ACC112 (cell line): ENCODE measurements around the gene ZCCHC8.

Experiments used
- H2AFZ ChIP-seq: fragments of 200-600 bp; sonication (generic); one replicate; pipeline ENCODE4 v1.6.0; 2017; ENCODE audit warnings: antibody characterized with exemption, low read length; ENCODE audit not compliant: unreplicated experiment
- H3K27ac ChIP-seq: fragments of 200-600 bp; sonication (generic); 2 replicates; pipeline ENCODE4 v1.5.1; 2014; ENCODE audit warnings: low read depth, mild to moderate bottlenecking, antibody characterized with exemption, low read length, moderate library complexity
- H3K27me3 ChIP-seq: fragments of 200-600 bp; sonication (generic); 2 replicates; pipeline ENCODE4 v1.6.1; 2014; ENCODE audit warnings: mild to moderate bottlenecking, antibody characterized with exemption, low read length, moderate library complexity, mixed read lengths; ENCODE audit not compliant: insufficient read depth
- H3K36me3 ChIP-seq: fragments of 200-600 bp; sonication (generic); 2 replicates; pipeline ENCODE4 v1.6.1; 2016; ENCODE audit warnings: mild to moderate bottlenecking, antibody characterized with exemption, low read length, moderate library complexity, mixed read lengths; ENCODE audit not compliant: insufficient read depth
- H3K4me1 ChIP-seq: fragments of 200-600 bp; sonication (generic); one replicate; pipeline ENCODE4 v1.6.1; 2016; ENCODE audit warnings: low read length, mixed read lengths; ENCODE audit not compliant: insufficient read depth, unreplicated experiment, control insufficient read depth
- H3K4me3 ChIP-seq: fragments of 200-600 bp; sonication (generic); 2 replicates; pipeline ENCODE4 v1.5.1; 2014; ENCODE audit warnings: mild to moderate bottlenecking, low read depth, low read length
- H3K79me2 ChIP-seq: fragments of 200-600 bp; sonication (generic); one replicate; pipeline ENCODE4 v1.6.0; 2016; ENCODE audit warnings: low read length; ENCODE audit not compliant: control insufficient read depth, unreplicated experiment, insufficient read depth

ZCCHC8 gene

GRCh38 chr12:122500685-122501488 is at the start of gene ZCCHC8:
ZCCHC8 (minus strand) TSS chr12:122500932; CDS start chr12:122500840, 92 bp downstream.
- peaks cover 24% of the 10 kb centered on the region for H3K36me3 ChIP-seq
- peak within 1 kb of the TSS; percentile 91 for H2AFZ ChIP-seq
- peak within 1 kb of the TSS; percentile 100 for H3K4me3 ChIP-seq
- peaks cover 12% of the 10 kb centered on the region for H3K4me1 ChIP-seq
- H3K27me3 ChIP-seq: no peaks in the 10 kb centered on the region
- H3K79me2 ChIP-seq: peaks cover 39% of the 10 kb centered on the region
- H3K27ac ChIP-seq: peak within 1 kb of the TSS; percentile 98

GRCh38 chr12:122547330-122547729 is 46.6 kb upstream of the ZCCHC8 start:
- Histone ChIP-seq H3K27ac (no peak overlapping the region), H3K4me1 (no peaks in the 10 kb centered on the region), H3K79me2 (no peaks in the 10 kb centered on the region), H3K27me3 (no peaks in the 10 kb centered on the region), H3K4me3 (no peak overlapping the region), H3K36me3 (peaks cover 30% of the 10 kb centered on the region; the same call in 1 of the 2 replicates), H2AFZ (no peak overlapping the region)

GRCh38 chr12:122545855-122546254 is 45.1 kb upstream of the ZCCHC8 start:
- H3K79me2 ChIP-seq: no peaks in the 10 kb centered on the region
- H2AFZ ChIP-seq: no peak overlapping the region
- H3K27me3 ChIP-seq: no peaks in the 10 kb centered on the region
- H3K4me1 ChIP-seq: no peaks in the 10 kb centered on the region
- H3K4me3 ChIP-seq: no peak overlapping the region
- peaks cover 27% of the 10 kb centered on the region for H3K36me3 ChIP-seq
- H3K27ac ChIP-seq: no peak overlapping the region

GRCh38 chr12:122544537-122544936 is 43.8 kb upstream of the ZCCHC8 start:
- Histone ChIP-seq H3K4me3 (no peak overlapping the region), H3K27ac (no peak overlapping the region), H3K27me3 (no peaks in the 10 kb centered on the region), H3K4me1 (no peaks in the 10 kb centered on the region), H3K36me3 (peaks cover 27% of the 10 kb centered on the region), H3K79me2 (no peaks in the 10 kb centered on the region), H2AFZ (no peak overlapping the region)

GRCh38 chr12:122538496-122538895 is 37.8 kb upstream of the ZCCHC8 start:
- Histone ChIP-seq H2AFZ (no peak overlapping the region), H3K4me3 (no peak overlapping the region), H3K36me3 (peaks cover 28% of the 10 kb centered on the region), H3K27me3 (no peaks in the 10 kb centered on the region), H3K27ac (no peak overlapping the region), H3K4me1 (no peaks in the 10 kb centered on the region), H3K79me2 (peaks cover 2% of the 10 kb centered on the region)

- no peaks in the 10 kb centered on the region for H3K27me3 ChIP-seq
Observed at GRCh38 chr12:122537021-122537420, 36.3 kb upstream of the ZCCHC8 start.

GRCh38 chr12:122533856-122534255 is 33.1 kb upstream of the ZCCHC8 start:
- H2AFZ ChIP-seq: no peak overlapping the region
- no peak overlapping the region for H3K27ac ChIP-seq
- H3K4me1 ChIP-seq: no peaks in the 10 kb centered on the region
- no peaks in the 10 kb centered on the region for H3K27me3 ChIP-seq
- H3K36me3 ChIP-seq: peaks cover 34% of the 10 kb centered on the region
- no peak overlapping the region for H3K4me3 ChIP-seq
- peaks cover 33% of the 10 kb centered on the region for H3K79me2 ChIP-seq

More at GRCh38 chr12:122537021-122537420, 36.3 kb upstream of the ZCCHC8 start:
- Histone ChIP-seq H3K27ac (no peak overlapping the region), H2AFZ (no peak overlapping the region), H3K4me3 (no peak overlapping the region), H3K79me2 (peaks cover 10% of the 10 kb centered on the region), H3K4me1 (no peaks in the 10 kb centered on the region), H3K36me3 (peaks cover 28% of the 10 kb centered on the region)

- Histone ChIP-seq H2AFZ (no peak overlapping the region), H3K36me3 (peaks cover 27% of the 10 kb centered on the region), H3K4me3 (no peak overlapping the region), H3K79me2 (peaks cover 76% of the 10 kb centered on the region), H3K4me1 (peaks cover 6% of the 10 kb centered on the region), H3K27me3 (no peaks in the 10 kb centered on the region), H3K27ac (no peak overlapping the region)
Observed at GRCh38 chr12:122528992-122529391, 28.3 kb upstream of the ZCCHC8 start.

- Histone ChIP-seq H3K27me3 (no peaks in the 10 kb centered on the region), H3K4me3 (peak overlapping the region; percentile 98), H3K36me3 (peaks cover 31% of the 10 kb centered on the region), H3K79me2 (peaks cover 79% of the 10 kb centered on the region), H3K27ac (no peak overlapping the region), H3K4me1 (peaks cover 9% of the 10 kb centered on the region), H2AFZ (no peak overlapping the region)
Observed at GRCh38 chr12:122528582-122528981, 27.9 kb upstream of the ZCCHC8 start.

GRCh38 chr12:122527478-122527944 is 26.8 kb upstream of the ZCCHC8 start:
- H3K36me3 ChIP-seq: peaks cover 33% of the 10 kb centered on the region

More at GRCh38 chr12:122527478-122527944, 26.8 kb upstream of the ZCCHC8 start:
- H3K4me3 ChIP-seq: peak overlapping the region; percentile 98
- peak overlapping the region; percentile 84 for H3K27ac ChIP-seq
- H3K79me2 ChIP-seq: peaks cover 83% of the 10 kb centered on the region
- H3K27me3 ChIP-seq: no peaks in the 10 kb centered on the region
- peak overlapping the region; percentile 88 for H2AFZ ChIP-seq
- peaks cover 20% of the 10 kb centered on the region for H3K4me1 ChIP-seq
